Left ventricle myocardium inferior (tissue), 1 donor: Measurements from ENCODE around the gene ADAMTS1. TPM values are rescaled to one million over a fixed set of nuclear protein-coding genes. Genes with fewer than 3 reads are reported as not detected.

ENCODE experiments used
- DNase-seq: peaks from one replicate; pipeline ENCODE4 v3.0.0-alpha.2; 2020
- H3K27ac ChIP-seq: fragments of 200-600 bp; replicated peaks from 2 replicates; pipeline ENCODE4 v1.8.0; 2021
- H3K27me3 ChIP-seq: fragments of 200-600 bp; 2 replicates; pipeline ENCODE4 v1.8.0; 2021; ENCODE audit warnings: low read depth
- H3K36me3 ChIP-seq: fragments of 200-600 bp; 2 replicates; pipeline ENCODE4 v1.8.0; 2021
- H3K4me1 ChIP-seq: fragments of 200-600 bp; 2 replicates; pipeline ENCODE4 v1.8.0; 2021
- H3K4me3 ChIP-seq: fragments of 200-600 bp; 2 replicates; pipeline ENCODE4 v1.8.0; 2021; ENCODE audit warnings: mild to moderate bottlenecking, moderate library complexity
- H3K9me3 ChIP-seq: fragments of 200-600 bp; replicated peaks from 2 replicates; pipeline ENCODE4 v1.8.0; 2021
- CTCF ChIP-seq: fragments of 200-600 bp; IDR thresholded peaks from 2 replicates; pipeline ENCODE4 v1.8.0; 2021; ENCODE audit warnings: antibody characterized with exemption, mild to moderate bottlenecking, borderline replicate concordance
- intact Hi-C: fragments of 100-400 bp; cut with micrococcal nuclease; formaldehyde crosslinking; loops from one replicate; pipeline ENCODE4 v1.11.0; 2022
- total RNA-seq: library from RNA; stranded (reverse); fragmentation: NEBNext Ultra II Directional; extraction: Animal tissue kit (Norgen Biotek cat#: 25700); gene quantifications from one replicate; pipeline ENCODE4 v1.2.1, GENCODE V29; 2021
- donor health status: DM: no; HTN: yes; CAD: no; lungs with severe emphysema.

Gene ADAMTS1
- total RNA-seq, 1 donor from 2014 or later: 56.7 TPM

GRCh38 chr21:26840201-26840600 lies 5.0 kb downstream of the ADAMTS1 start:
- H3K4me3 ChIP-seq: peak overlapping the region; percentile 94
- DNase-seq: no peak
- H3K9me3 ChIP-seq: no peaks in the 10 kb centered on the region
- peaks cover 70% of the 10 kb centered on the region for H3K36me3 ChIP-seq
- H3K27ac ChIP-seq: peak overlapping the region; percentile 99
- no peak for TF ChIP-seq CTCF
- H3K4me1 ChIP-seq: peaks cover 85% of the 10 kb centered on the region
- no peaks in the 10 kb centered on the region for H3K27me3 ChIP-seq
- intact Hi-C loops: no loop called here

- TF ChIP-seq CTCF: no peak
- H3K27ac ChIP-seq: no peak overlapping the region
- H3K36me3 ChIP-seq: peaks cover 69% of the 10 kb centered on the region
- H3K4me1 ChIP-seq: peaks cover 67% of the 10 kb centered on the region
- no peaks in the 10 kb centered on the region for H3K9me3 ChIP-seq
- H3K4me3 ChIP-seq: peak overlapping the region; percentile 6
- DNase-seq: no peak
- intact Hi-C loops: loop anchor here (5.0 kb wide), 1 partner anchor 65 kb away; no protein-coding TSS in a partner anchor
- no peaks in the 10 kb centered on the region for H3K27me3 ChIP-seq
Observed at GRCh38 chr21:26837539-26837938, 7.7 kb downstream of the ADAMTS1 start.

GRCh38 chr21:26836528-26836927 lies 8.7 kb downstream of the ADAMTS1 start:
- no peaks in the 10 kb centered on the region for H3K9me3 ChIP-seq
- TF ChIP-seq CTCF: no peak
- H3K4me3 ChIP-seq: no peak overlapping the region
- H3K27me3 ChIP-seq: no peaks in the 10 kb centered on the region
- no peak for DNase-seq
- H3K4me1 ChIP-seq: peaks cover 57% of the 10 kb centered on the region
- H3K36me3 ChIP-seq: peaks cover 59% of the 10 kb centered on the region
- no peak overlapping the region for H3K27ac ChIP-seq
- intact Hi-C loops: loop anchor here (5.0 kb wide), 1 partner anchor 64 kb away; no protein-coding TSS in a partner anchor

- H3K27ac ChIP-seq: no peak overlapping the region
- H3K4me1 ChIP-seq: peaks cover 50% of the 10 kb centered on the region
- H3K9me3 ChIP-seq: no peaks in the 10 kb centered on the region
- H3K4me3 ChIP-seq: no peak overlapping the region
- H3K36me3 ChIP-seq: peaks cover 52% of the 10 kb centered on the region
- no peaks in the 10 kb centered on the region for H3K27me3 ChIP-seq
- intact Hi-C loops: loop anchor here (5.0 kb wide), 1 partner anchor 63 kb away; no protein-coding TSS in a partner anchor
- no peak for TF ChIP-seq CTCF
- DNase-seq: no peak
Observed at GRCh38 chr21:26835714-26836265, 9.4 kb downstream of the ADAMTS1 start.

- no peak for DNase-seq
- TF ChIP-seq CTCF: no peak
- peak overlapping the region; percentile 4 for H3K27ac ChIP-seq
- H3K4me1 ChIP-seq: peaks cover 44% of the 10 kb centered on the region
- no peaks in the 10 kb centered on the region for H3K27me3 ChIP-seq
- H3K9me3 ChIP-seq: no peaks in the 10 kb centered on the region
- intact Hi-C loops: loop anchor here (5.0 kb wide), 1 partner anchor 63 kb away; no protein-coding TSS in a partner anchor
- H3K4me3 ChIP-seq: no peak overlapping the region
- H3K36me3 ChIP-seq: peaks cover 46% of the 10 kb centered on the region
Observed at GRCh38 chr21:26835027-26835713, 10.0 kb downstream of the ADAMTS1 start.
